Stomach (tissue), 4 donors: Measurements from ENCODE around the gene RAB28.

ENCODE experiments used
- CTCF ChIP-seq, 7 experiments: fragments of 450-650 bp in 4 of 7; fragments of 200-600 bp in 3 of 7; sonication (generic) in 3 of 7; IDR thresholded peaks; one replicate each; pipeline ENCODE4 v1.5.1; 2016 to 2019; ENCODE audit warnings: antibody characterized with exemption in 7 of 7, control low read depth in 2 of 7, mild to moderate bottlenecking in 1 of 7
- EP300 ChIP-seq: sonication (generic); formaldehyde crosslinking; IDR thresholded peaks from one replicate; pipeline ENCODE4 v1.6.1; 2017; ENCODE audit warnings: antibody characterized with exemption
- POLR2A ChIP-seq, 4 donors: fragments of 450-650 bp; IDR thresholded peaks; one replicate each; pipeline ENCODE4 v1.6.1; 2016; ENCODE audit warnings: antibody characterized with exemption in 4 of 4, control low read depth in 2 of 4, mild to moderate bottlenecking in 1 of 4, moderate library complexity in 1 of 4
- POLR2AphosphoS5 ChIP-seq, 3 donors: sonication (generic); formaldehyde crosslinking; IDR thresholded peaks; one replicate each; pipeline ENCODE4 v1.6.1; 2016; ENCODE audit warnings: antibody characterized with exemption in 3 of 3

- TF ChIP-seq CTCF (IDR thresholded peaks at IDR 0.05) (no peak), EP300 (no peak), POLR2A (IDR thresholded peaks at IDR 0.05) (no peak), POLR2AphosphoS5 (IDR thresholded peaks at IDR 0.05) (no peak)
These were observed 84.9 kb downstream of the RAB28 start for GRCh38 chr4:13399257-13399656.
